Cardiac fibroblast (primary cell): ENCODE data around the gene BCL6B.

Experiments
- DNase-seq, 2 donors: peaks; one replicate each; pipeline versions ENCODE4 v3.0.0 to v3.0.0-alpha.2; 2010; ENCODE audit warnings: low read depth in 2 of 2
- H3K4me3 ChIP-seq, 2 donors: replicated peaks in 1 of 2; 1 replicate in 1 of 2; 2 replicates in 1 of 2; pipeline ENCODE4 v1.5.1; 2011; ENCODE audit warnings: low read depth in 2 of 2, low read length in 2 of 2, mild to moderate bottlenecking in 2 of 2, moderate library complexity in 1 of 2
- CTCF ChIP-seq: IDR thresholded peaks from one replicate; pipeline ENCODE4 v1.5.1; 2011; ENCODE audit warnings: low read depth, mild to moderate bottlenecking, low read length, inconsistent platforms

The BCL6B gene

DNA sequence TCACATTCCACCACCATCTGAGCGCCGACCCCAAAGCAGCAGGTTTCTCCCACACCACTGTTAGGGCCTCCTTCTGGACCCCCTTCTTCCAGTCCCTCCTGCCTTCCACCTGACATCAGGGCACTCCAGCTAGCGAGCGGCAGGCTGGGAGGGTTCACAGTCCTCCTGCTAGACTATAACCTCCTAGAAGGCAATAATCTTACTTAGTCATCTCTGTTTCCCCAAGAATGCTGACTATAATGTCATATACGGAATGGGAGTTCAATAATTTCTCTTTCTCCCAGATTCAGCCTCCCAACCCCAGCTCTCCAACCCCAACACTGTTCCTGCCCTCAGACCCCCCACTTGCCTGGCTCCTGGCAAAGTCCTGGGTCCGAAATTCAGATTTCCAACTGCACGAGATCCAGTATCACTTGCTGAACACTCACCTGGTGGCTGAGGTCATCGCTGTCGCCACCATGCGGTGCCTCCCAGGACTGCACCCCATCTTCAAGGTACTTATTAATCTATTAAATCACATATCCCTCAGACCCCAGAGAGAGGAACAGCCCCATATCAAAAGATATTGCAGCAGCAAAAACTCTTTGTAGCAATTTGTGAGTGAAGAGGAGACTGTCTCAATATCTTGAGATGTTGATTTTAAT, 21.4 kb upstream of the BCL6B start:
- peak; percentile 22 to 43 for DNase-seq

DNA sequence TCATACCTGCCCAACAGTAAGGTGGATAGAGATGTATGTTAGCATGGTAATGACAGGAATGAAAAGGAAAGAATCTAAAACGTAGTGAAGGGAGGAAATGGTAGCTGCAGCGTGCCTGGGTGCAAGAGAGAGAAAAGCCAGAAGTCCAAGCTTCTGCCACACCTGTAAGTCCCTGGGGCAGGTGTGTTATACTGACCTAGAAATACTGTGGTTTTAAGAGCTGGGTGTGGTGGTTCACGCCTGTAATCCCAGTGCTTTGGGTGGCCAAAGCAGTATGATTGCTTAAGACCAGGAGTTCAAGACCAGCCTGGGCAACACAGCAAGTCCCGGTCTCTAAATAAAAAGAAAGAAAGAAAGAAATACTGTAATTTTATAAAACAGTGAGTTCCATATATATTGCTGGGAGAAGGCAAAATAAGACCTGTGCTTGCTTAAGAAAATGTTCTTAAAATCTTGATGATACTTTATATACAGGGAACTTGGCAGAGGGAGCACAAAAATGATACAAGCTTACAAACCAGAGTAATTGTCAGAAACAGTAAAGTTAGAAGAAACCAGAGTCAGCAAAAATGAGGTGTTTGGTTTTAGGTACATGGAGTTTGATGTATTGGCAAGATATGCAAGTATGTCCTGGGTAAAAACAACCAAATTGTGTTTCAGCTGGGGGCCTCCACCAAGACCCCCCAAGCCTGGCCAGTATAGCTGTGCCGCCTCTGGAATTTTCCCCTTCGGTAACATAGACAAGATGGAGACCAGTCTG, 20.4 kb upstream of the BCL6B start:
- H3K4me3 ChIP-seq, result no peak overlapping the region
- no peak for TF ChIP-seq CTCF
- no peak for DNase-seq

More for the DNA sequence above, 21.4 kb upstream of the BCL6B start:
- TF ChIP-seq CTCF, result peak; percentile 73
- no peak overlapping the region for H3K4me3 ChIP-seq

- no peak overlapping the region for H3K4me3 ChIP-seq
- no peak for DNase-seq
- TF ChIP-seq CTCF, result no peak
These were observed 19.1 kb upstream of the BCL6B start for GRCh38 chr17:7003745-7004144.

DNA sequence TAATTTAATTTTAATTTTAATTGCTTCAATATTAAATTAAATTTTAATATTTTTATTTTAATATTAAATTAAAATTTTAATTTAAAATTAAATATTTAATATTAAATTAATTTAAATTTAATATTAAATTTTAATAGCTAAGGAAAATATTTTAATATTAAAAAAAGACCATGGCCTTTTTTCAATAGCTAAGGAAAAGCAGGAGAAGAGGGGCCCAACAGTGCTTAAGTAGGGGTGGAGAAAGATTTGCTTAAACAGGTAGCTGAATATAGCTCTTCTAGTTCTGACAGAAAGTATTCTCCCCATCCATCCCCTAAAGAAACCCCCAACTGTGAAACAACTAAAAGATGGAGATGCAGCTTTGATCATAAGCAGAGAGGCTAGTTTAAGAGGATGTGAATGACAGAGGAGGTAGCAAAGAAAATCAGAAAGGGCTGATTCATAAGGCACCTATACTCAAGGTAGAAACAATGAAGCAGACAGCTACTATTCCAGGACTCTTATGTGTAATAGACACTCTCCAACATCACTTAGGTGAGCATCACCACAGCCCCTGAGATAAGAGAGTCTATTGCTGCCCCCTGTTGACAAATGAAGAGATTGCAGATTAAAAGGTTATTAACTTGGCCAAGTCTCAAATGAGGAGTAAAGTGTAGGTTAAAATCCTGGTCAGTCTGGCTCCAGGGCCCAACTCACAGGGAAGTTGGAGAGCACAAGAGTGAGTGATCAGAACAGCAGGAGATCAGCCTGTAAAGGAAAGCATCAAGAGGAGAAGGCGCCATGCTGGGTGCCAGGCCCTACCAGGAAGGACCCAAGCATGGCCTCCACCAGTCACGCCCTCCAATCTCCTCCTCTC, 18.2 kb upstream of the BCL6B start:
- TF ChIP-seq CTCF, result peak; percentile 60
- H3K4me3 ChIP-seq, result no peak overlapping the region
- DNase-seq, result peak; percentile 62 to 77

- H3K4me3 ChIP-seq, result no peak overlapping the region
- no peak for DNase-seq
- no peak for TF ChIP-seq CTCF
These were observed 17.1 kb upstream of the BCL6B start for GRCh38 chr17:7005716-7006115.

- DNase-seq, result no peak
- TF ChIP-seq CTCF, result no peak
- H3K4me3 ChIP-seq, result no peak overlapping the region
These were observed 15.7 kb upstream of the BCL6B start for GRCh38 chr17:7007143-7007542.
